ENCODE data around the gene ATIC. TPM values are rescaled to one million over a fixed set of nuclear protein-coding genes. Genes with fewer than 3 reads are reported as not detected.

ATIC gene
- total and polyA plus RNA-seq, 2 donors from 2014 or later, result 75.9 to 101 TPM

- intact Hi-C loops (cut with DNase I), result no loop called here
Measured at GRCh38 chr2:215382480-215382879, 70.6 kb downstream of the ATIC start.

GRCh38 chr2:215383652-215384279 is 71.9 kb downstream of the ATIC start:
- Histone ChIP-seq H3K4me3 (ENCODE audit: low read length in 3 of 3) (no peak overlapping the region), H3K9me3 (ENCODE audit: control insufficient read depth in 2 of 3, insufficient read depth in 1 of 3, low read length in 3 of 3) (no peaks in the 10 kb centered on the region), H3K9ac (ENCODE audit: low read length in 3 of 3) (no peak overlapping the region), H3K36me3 (ENCODE audit: control insufficient read depth in 2 of 3, insufficient read depth in 3 of 3, low read length in 3 of 3) (peaks cover 0 to 3% (median 0%) of the 10 kb centered on the region in 3 donors), H3K27ac (ENCODE audit: low read depth in 2 of 2, low read length in 2 of 2) (no peak overlapping the region), H3K27me3 (ENCODE audit: control insufficient read depth, insufficient read depth, low read length) (no peaks in the 10 kb centered on the region), H3K4me1 (ENCODE audit: control insufficient read depth in 2 of 3, insufficient read depth in 2 of 3, low read depth in 1 of 3, low read length in 3 of 3) (no peaks in the 10 kb centered on the region)
- intact Hi-C loops (cut with DNase I), result no loop called here
- no peak for TF ChIP-seq CTCF (IDR thresholded peaks at IDR 0.05; ENCODE audit: borderline replicate concordance, extremely low read depth, insufficient read depth)
- DNase-seq (no peak), FAIRE-seq (no peak)

More at GRCh38 chr2:215382480-215382879, 70.6 kb downstream of the ATIC start:
- Histone ChIP-seq H3K27ac (ENCODE audit: low read depth in 2 of 2, low read length in 2 of 2) (no peak overlapping the region), H3K36me3 (ENCODE audit: control insufficient read depth in 2 of 3, insufficient read depth in 3 of 3, low read length in 3 of 3) (peaks cover 0 to 3% (median 0%) of the 10 kb centered on the region in 3 donors), H3K4me1 (ENCODE audit: control insufficient read depth in 2 of 3, insufficient read depth in 2 of 3, low read depth in 1 of 3, low read length in 3 of 3) (no peaks in the 10 kb centered on the region), H3K4me3 (ENCODE audit: low read length in 3 of 3) (no peak overlapping the region), H3K9ac (ENCODE audit: low read length in 3 of 3) (no peak overlapping the region), H3K27me3 (ENCODE audit: control insufficient read depth, insufficient read depth, low read length) (no peaks in the 10 kb centered on the region), H3K9me3 (ENCODE audit: control insufficient read depth in 2 of 3, insufficient read depth in 1 of 3, low read length in 3 of 3) (no peaks in the 10 kb centered on the region)
- TF ChIP-seq CTCF (IDR thresholded peaks at IDR 0.05; ENCODE audit: borderline replicate concordance, extremely low read depth, insufficient read depth), result no peak
- no peak for DNase-seq
- no peak for FAIRE-seq

GRCh38 chr2:215384710-215385109 is 72.9 kb downstream of the ATIC start:
- no peaks in the 10 kb centered on the region for H3K9me3 ChIP-seq (ENCODE audit: control insufficient read depth in 2 of 3, insufficient read depth in 1 of 3, low read length in 3 of 3)
- intact Hi-C loops (cut with DNase I), result no loop called here
- DNase-seq (no peak), FAIRE-seq (no peak)
- TF ChIP-seq CTCF (IDR thresholded peaks at IDR 0.05; ENCODE audit: borderline replicate concordance, extremely low read depth, insufficient read depth), result no peak
- H3K36me3 ChIP-seq (ENCODE audit: control insufficient read depth in 2 of 3, insufficient read depth in 3 of 3, low read length in 3 of 3), result peaks cover 0 to 3% (median 0%) of the 10 kb centered on the region in 3 donors
- H3K4me1 ChIP-seq (ENCODE audit: control insufficient read depth in 2 of 3, insufficient read depth in 2 of 3, low read depth in 1 of 3, low read length in 3 of 3), result no peaks in the 10 kb centered on the region
- H3K27ac ChIP-seq (ENCODE audit: low read depth in 2 of 2, low read length in 2 of 2), result no peak overlapping the region
- H3K9ac ChIP-seq (ENCODE audit: low read length in 3 of 3), result no peak overlapping the region
- H3K27me3 ChIP-seq (ENCODE audit: control insufficient read depth, insufficient read depth, low read length), result no peaks in the 10 kb centered on the region
- no peak overlapping the region for H3K4me3 ChIP-seq (ENCODE audit: low read length in 3 of 3)

GRCh38 chr2:215386566-215386965 is 74.7 kb downstream of the ATIC start:
- Histone ChIP-seq H3K9me3 (ENCODE audit: control insufficient read depth in 2 of 3, insufficient read depth in 1 of 3, low read length in 3 of 3) (no peaks in the 10 kb centered on the region), H3K4me1 (ENCODE audit: control insufficient read depth in 2 of 3, insufficient read depth in 2 of 3, low read depth in 1 of 3, low read length in 3 of 3) (no peaks in the 10 kb centered on the region), H3K36me3 (ENCODE audit: control insufficient read depth in 2 of 3, insufficient read depth in 3 of 3, low read length in 3 of 3) (peaks cover 0 to 3% (median 0%) of the 10 kb centered on the region in 3 donors), H3K27ac (ENCODE audit: low read depth in 2 of 2, low read length in 2 of 2) (no peak overlapping the region), H3K27me3 (ENCODE audit: control insufficient read depth, insufficient read depth, low read length) (no peaks in the 10 kb centered on the region), H3K9ac (ENCODE audit: low read length in 3 of 3) (no peak overlapping the region), H3K4me3 (ENCODE audit: low read length in 3 of 3) (no peak overlapping the region)
- TF ChIP-seq CTCF (IDR thresholded peaks at IDR 0.05; ENCODE audit: borderline replicate concordance, extremely low read depth, insufficient read depth), result no peak
- FAIRE-seq (no peak), DNase-seq (no peak)
- intact Hi-C loops (cut with DNase I), result no loop called here

Measured in kidney (tissue), 14 donors.